Left renal pelvis (tissue), 4 donors: ENCODE results near the gene CSNK1E. TPM values are rescaled to one million over a fixed set of nuclear protein-coding genes. Genes with fewer than 3 reads are reported as not detected.

Source experiments
- DNase-seq, 4 donors: peaks; one replicate each; pipeline ENCODE4 v3.0.0-alpha.2; 2013; ENCODE audit warnings: low read depth in 4 of 4, low spot score in 3 of 4
- polyA plus RNA-seq, 4 donors: library from polyadenylated mRNA; unstranded; fragments of 120-200 nt; gene quantifications; one replicate each; pipeline ENCODE4 v1.2.1, GENCODE V29; 2013; ENCODE audit not compliant: insufficient read length in 4 of 4

The CSNK1E gene
- polyA plus RNA-seq, 4 donors: 111 to 194 (median 133) TPM

DNA sequence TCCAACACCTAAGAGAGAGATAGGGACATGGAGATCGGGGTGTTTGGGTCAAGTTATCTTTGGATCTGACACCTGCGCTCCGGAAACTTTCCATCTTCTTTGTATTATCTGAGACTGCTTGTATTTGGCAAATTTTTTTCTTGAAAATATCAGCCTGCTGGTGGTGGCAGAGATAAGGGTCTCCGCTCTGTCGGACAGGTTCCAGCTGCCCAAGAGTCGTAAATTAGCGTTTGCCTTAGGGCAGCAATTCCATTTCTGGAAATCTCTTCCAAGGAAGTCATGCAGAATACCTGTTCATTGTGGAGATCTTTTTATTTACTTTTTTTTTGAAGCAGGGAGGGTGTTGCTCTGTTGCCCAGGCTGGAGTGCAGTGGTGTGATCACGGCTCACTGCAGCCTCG, 19.5 kb upstream of the CSNK1E start:
- DNase-seq: no peak

DNA sequence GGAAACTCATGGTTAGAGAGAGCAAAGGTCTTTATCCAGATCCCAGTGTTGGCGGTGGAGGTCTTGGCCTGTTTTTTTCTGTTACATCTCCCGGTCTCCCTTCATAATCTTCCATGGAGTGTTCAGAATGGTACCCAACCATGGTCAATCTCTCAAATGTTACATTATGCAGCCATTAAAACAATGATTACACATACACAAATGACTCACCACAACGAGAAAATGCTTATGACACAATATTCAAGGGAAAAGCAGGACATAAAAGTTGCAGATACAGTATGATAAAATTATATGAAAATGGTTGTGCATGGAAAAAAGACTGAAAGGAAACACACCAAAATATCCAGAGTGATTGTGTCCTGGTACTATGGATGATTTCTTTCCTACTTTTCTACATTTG, 17.8 kb upstream of the CSNK1E start:
- no peak for DNase-seq

DNA sequence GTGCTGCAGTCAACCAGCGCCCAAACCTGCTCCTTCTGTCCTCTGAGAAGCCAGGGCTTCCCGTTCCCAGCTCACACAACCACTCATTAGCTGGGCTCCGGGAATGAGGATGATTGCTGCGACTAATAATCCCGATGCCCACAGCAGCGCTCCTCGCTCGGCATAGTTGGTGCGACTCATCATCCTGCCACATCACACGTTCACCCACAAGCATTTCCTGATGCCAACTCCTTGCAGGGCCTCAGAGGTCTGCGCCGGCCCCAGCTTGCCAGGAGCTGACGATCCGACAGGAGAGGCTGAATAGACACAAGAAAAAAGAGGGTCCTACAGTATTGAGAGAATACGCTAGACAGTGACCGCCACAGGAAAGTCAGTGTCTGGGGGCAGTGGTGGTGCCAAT, 10.6 kb upstream of the CSNK1E start:
- DNase-seq: no peak

DNA sequence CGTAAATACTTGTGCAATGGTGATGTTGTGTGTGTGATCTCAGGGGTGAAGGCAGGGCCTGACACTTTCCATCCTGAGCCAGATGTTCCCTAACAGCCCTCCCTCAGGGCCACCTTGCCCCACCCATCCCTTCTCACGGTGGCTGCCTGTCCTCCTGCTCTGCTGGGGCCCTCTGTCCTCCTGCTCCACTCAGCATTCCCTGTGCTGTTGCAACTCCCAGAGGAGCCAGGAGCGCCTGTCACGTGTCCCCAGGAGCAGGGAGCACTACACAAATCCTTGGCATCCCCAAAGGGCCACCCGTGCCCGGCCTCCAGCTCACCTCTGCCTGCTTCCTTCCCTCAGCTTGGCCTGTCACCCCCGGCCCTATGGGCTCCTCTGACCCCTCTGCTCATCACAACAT, 10.2 kb upstream of the CSNK1E start:
- DNase-seq: no peak

DNA sequence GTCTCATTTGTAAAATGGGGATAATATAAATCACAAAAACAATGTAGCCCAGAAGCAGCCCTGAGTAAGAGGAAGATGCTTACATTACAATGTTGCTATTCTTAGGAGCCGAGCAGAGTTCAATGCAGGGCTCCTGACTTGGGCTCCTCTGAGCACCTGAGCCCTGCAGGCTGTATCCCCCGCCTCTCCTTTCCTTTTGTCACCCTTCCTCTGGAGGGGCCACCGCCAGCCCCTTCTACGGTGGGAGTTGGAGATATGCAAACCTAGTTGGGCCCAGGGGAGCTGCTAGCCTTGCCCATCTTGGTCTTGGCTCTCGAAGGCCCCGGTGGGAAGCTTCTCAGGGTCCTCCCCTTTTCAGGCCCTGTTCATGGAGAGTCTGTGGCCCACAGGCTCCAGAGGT, 8.4 kb upstream of the CSNK1E start:
- no peak for DNase-seq

DNA sequence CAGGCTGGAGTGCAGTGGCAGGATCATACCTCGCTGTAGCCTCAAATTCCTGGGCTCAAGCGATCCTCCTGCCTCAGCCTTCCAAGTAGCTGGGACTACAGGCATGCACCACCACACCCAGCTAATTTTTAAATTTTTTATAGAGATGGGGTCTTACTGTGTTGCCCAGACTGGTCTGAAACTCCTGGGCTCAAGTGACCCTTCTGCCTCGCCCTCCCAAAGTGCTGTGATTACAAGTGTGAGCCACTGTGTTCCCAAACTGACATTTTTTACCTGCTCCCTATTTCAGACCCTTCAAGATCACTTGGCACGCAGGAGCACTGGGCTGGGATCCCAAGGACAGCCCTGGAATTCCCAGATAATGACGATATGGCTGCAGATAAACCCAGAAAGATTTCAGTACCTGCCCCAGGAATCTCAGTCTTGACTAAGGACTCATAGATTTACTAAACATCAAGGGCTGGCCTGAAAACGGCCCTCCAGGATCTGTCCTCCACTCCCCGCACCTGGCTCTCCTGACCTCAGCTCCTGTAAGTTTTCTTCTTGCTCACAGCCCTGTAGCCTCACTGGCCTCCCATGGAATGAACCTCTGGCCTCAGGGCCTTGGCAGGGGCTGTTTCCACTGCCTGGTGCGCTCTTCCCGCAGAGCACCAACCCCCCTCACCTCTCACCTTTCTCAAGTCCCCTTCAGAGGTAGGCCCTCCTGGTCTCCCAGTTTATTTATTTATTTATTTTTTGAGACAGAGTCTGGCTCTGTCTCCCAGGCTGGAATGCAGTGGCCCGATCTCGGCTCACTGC, 3.6 kb upstream of the CSNK1E start:
- DNase-seq: no peak

DNA sequence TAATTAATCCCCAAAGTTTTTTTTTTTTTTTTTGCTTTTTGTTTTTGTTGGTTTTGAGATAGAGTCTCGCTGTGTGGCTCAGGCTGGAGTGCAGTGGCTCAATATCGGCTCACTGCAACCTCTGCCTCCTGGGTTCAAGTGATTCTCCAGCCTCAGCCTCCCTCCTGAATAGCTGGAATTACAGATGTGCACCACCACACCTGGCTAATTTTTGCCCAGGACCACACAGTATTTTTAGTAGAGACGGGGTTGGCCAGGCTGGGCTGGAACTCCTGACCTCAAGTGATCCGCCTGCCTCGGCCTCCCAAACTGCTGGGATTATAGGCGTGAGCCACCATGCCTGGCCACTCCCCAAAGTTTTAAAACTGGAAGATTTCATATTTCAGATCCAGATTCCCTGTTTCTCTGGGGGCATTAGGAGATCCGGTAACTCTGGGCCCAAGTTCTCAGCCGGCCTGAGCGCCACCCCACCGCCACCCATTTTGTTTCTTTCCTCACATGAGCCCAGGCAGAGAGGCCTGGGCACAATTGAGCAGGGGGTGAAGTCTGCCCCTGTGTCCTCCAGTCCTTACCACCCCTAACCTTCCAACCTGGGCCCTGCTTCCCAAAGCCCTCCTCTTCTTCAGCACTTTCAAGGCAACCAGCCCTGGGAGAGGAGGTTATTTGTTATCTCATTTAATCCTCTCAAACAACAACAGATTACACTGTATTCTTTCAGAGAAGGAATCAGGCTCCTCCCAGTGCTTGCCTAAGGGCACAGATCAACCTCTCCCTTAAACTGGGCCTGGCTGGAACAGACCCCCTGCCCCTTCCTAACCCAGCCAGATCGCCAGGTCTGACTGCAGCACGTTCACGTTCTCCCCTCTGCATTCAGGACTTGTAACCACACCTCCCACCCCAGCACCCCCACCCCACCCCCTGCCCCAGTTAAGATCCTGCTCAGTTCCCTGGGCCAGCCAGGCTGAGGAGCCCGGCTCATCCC, 1.9 kb upstream of the CSNK1E start:
- DNase-seq: no peak

DNA sequence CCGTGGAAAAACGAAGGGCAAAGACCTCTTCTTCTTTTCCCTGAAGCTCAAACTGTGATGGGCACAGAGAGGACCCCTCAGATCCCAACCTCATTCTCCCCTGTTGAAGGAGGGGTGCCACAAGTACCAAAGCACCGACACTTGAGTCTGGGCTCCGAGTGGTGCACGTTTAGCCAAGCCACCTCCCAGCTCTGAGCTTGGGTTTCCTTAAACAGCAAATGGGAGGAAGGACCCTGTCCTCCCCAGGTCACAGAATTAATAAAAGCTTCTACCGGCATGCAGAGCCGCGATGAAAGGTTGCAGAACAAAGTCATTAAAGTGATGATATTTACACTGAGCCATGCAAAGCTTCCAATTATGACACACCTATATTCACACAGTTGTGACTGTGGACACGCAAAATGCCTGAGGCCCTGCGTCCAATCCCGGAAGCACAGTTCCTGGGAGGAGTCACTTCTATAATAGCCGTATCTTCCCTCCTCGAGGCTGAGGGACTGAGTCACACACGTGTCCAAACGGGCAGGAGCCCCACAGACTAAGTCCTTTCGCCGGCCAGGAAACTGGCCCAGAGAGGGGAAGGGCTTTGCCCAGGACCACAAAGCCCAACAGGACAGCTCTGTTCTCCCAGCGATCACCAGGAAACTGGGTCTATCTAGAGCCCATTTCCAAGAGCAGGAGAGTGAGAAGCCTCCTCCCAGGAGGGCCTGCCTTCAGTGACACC, 922 bp upstream of the CSNK1E start:
- DNase-seq: no peak

DNA sequence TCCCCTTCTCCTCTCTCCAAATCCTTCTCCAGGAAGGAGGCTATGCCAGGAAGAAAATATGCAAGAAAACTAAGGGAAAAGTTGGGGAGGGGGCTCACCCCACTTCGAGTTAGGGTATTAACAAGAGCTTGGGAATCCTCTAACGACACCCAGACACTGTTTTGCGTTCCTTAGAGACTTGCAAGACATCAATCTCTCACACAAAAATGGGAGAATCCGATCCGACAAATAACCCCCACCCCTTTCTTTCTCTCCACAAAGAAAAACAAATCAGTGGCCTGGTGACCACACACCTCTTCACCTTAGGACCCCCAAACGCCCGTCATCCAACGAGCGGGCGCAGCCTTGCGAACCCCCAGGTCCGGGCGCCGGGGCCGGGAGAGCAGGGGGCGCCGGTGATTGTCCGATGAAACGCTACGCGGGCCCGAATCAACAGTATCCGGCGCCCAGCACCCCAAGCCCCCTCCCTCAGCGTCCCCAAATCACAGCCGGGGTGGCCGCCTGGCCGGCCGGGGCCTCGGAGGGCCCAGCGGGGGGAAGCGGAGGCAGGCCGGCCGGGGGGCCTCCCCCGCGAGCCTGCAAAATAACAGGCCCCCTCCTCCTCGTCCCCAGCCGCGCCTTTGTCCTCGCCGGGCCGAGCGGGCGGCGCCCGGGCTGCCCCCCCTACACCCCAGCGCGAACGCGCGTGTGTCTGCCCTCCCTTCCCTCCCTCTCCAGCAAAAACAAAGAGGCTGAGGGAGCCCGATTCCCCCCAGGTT, 690 bp downstream of the CSNK1E start:
- DNase-seq: peak in 1 of 4 donors; percentile 52

DNA sequence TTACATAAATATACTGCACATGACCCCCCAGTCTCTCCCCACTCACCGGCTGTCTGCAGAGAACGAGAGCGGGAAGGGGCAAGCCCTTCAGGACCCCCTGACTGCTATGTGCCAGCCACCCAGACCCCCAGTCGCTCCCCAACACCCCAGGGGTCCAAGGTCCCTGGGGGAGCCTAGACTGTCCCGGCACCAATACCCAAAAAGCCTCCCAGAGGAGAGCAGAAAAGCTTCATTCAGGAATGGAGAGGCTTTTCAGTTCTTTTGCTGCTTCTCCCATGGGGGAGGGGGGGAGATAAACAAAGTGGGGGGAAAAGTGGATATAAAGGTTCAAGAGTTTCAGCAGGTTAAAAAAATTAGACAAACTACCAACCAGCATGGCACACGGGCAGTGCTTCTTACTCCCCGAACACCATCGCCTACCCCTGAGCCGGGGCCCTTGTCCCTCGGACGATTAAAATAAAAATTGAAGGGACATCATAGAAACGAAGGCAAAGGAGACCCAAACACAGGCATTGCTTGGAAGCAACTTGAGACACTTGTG, 1.3 kb downstream of the CSNK1E start:
- no peak for DNase-seq

DNA sequence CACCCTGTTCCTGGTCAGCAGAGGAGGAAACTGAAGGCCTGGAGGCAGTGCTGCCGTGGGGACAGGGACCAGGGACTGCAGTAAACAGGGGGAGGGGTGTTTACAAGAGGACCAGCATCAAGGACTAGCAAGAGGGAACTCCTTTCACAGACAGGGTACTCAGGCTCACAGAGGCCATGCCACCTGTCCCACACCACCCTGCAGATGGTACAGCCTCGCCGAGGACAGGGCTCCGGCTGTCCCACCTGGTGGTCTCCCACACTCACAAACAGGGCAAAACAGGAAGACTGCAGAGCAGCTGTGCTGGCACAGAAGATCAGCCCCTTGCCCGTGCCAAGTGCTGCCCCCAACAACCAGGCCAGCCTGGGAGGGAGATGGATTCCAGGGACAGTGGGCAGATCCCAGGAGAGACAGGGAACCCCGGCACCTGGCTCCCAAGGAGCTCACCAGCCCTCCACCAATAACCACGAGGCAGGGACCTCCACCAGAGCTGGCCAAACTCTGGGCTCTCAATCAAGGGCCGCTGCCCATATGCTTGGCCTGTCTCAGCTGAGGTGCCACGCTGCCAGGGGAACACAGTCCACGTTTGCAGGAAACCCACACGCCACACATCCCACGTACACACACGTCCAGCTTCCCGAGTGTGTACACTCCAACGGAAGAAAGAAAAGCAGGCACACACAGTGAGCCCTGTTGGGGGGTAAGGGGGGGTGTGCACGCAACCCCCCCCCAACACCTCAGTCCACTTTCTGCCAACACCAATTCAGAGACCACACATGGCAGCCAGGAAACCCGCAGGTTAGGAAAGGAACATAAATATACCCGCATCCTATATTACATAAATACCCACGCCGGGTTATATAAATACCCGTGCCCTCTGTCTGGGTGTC, 2.1 kb downstream of the CSNK1E start:
- DNase-seq: no peak

DNA sequence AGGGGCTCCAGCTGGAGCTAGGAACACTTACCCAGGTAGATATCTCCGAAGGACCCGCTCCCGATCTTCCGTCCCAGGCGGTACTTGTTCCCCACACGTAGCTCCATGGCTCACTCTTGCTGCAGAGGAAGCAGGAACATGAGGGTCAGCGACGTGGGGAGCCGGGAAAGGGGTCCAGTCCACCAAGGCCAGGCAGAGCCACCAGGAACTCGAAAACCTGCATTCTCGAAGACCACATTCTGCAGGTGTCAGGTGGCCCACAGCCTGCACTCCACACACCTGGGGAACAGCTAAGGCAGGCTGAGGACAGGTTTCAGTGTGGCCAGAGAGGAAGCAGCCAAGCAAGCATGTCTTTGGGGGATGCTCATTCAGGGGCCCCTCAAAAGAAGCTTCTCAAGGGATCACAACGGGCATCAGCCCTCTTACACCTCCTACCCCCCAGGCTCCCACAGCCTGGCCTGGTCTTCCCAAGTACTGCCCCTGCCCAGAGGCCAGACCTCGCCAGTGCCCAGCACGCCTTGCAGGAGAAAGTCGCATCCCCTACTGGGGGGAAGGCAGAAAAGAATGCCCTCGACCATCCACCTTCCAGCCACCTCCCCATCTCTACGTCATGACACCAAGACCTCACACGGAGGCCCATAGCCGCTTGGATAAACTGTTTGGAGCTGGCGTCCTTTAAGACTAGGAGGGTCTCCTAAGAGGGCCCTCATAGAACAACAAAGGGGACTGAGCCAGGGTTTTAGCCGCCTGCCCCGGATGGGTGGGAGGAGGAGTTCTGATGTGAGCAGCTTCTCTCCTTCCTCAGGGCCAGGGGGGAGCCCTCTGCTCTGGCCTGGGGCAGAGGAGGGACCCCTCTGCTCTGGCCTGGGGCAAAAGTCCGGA, 2.9 kb downstream of the CSNK1E start:
- no peak for DNase-seq

DNA sequence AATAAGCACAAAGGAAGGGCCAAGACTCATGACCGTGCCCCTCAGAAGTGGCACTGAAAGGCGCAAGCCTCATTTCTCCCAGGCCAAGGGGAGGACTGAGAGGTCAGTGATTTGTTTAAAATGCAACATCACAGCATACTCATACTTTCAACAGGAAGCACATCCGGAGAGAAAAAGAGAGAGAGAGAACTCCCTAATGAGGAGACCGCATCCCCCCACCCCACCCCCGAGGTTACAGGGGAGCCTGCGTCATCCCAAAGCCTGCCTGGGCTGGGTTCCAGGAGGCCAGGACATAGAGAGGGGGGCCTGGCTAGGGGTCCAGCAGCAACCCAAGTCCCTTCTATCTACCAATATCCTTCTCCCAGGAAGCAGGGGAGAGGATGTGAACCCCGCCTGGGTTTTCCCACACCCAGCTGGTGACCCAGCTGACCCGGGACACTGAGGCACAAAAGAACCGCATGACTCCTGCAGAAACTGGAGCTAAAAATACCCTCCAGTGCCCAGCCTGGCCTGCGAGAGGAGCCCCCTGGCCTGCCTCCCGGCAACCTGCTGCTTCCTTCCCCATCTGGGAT, 3.8 kb downstream of the CSNK1E start:
- peak in 1 of 4 donors; percentile 48 for DNase-seq

DNA sequence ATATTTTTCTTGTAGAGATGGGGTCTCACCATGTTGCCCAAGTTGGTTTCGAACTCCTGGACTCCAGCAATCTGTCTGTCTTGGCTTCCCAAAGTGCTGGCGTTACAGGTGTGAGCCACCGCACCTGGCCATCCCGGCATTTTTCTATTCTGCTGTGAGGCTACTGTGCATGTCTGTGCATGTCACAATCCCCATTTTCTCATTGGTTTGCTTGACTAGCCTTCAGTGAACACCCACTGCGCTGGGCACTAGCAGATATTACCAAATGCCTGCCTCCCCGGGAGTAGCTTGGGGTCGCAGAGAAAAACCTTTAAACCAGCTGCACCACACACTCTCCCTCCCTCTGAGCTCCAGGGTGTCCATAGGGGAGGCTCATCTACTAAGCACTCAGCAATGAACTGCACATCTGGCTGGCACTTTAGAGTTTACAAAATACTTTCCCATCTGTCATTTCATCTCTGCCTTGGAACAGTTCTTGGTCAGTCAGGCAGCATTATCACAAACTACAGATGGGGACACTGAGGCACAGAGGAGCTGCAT, 4.9 kb downstream of the CSNK1E start:
- no peak for DNase-seq

DNA sequence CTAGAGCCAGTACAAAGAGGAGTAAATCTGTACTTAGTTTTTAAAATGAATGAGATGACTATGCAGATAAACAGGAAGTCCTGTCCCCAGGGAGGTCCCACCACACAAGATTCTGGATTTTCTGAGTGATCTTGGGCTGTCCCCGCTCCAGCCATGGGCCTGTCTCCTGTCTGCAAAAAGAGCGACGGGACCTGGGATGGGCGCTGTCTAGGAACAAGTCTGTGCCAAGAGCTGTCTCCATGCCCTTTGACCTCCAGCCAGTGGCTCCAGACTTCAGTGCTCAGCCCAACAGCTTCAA, 6.0 kb downstream of the CSNK1E start:
- DNase-seq: no peak

DNA sequence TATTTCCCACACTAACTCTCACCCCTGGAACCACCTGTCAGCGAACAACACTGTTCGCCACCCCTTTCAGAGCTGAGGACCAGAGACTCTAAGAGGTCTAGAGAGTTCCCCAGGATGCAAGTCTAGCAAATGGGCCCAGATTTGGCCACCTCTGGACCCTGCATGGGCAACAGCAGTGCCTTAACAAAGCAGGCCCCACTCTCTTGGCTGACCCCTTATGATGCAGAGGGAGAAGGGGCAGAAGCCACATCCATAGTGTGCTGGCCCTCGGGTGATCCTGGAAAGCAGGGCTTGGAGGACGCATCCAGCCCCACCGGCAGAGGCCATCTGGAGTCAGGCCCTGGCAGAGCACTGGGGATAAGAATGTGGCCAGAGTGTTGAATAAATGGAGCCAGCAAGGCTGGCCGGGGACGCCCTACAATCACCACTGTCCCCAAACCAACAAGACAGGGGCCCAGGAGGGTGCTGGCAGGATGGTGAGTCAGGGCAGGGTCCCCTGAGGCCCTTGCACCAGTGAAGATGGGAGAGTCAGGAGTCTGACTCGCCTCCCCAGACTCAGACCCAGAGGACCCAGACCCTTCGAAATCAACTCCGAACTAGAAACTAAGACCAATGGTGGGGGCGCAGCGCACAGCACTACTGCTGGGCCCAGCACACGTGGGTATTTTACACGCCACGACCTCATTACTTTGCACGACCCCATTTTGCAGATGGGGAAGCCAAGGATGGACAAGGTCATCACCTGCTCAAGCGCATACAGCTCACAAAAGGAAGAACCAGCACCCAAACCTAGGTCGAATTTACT, 6.5 kb downstream of the CSNK1E start:
- DNase-seq: no peak
